Hindlimb muscle (tissue), 1 donor: Measurements from ENCODE around the gene SIN3B. TPM values are rescaled to one million over a fixed set of nuclear protein-coding genes. Genes with fewer than 3 reads are reported as not detected.
"Not testable (repeated sequence)": the region's sequence is repeated elsewhere in the genome, so short reads cannot be mapped to it uniquely, and the experiment has no call there.

Experiments used
- DNase-seq: peaks from one replicate; pipeline ENCODE4 v3.0.0-alpha.2; 2013
- polyA plus RNA-seq: library from polyadenylated mRNA; unstranded; fragments of 120-200 nt; gene quantifications from one replicate; pipeline ENCODE4 v1.2.1, GENCODE V29; 2013; ENCODE audit not compliant: insufficient read length

Gene SIN3B
- polyA plus RNA-seq, 1 donor: 43.5 TPM

DNA sequence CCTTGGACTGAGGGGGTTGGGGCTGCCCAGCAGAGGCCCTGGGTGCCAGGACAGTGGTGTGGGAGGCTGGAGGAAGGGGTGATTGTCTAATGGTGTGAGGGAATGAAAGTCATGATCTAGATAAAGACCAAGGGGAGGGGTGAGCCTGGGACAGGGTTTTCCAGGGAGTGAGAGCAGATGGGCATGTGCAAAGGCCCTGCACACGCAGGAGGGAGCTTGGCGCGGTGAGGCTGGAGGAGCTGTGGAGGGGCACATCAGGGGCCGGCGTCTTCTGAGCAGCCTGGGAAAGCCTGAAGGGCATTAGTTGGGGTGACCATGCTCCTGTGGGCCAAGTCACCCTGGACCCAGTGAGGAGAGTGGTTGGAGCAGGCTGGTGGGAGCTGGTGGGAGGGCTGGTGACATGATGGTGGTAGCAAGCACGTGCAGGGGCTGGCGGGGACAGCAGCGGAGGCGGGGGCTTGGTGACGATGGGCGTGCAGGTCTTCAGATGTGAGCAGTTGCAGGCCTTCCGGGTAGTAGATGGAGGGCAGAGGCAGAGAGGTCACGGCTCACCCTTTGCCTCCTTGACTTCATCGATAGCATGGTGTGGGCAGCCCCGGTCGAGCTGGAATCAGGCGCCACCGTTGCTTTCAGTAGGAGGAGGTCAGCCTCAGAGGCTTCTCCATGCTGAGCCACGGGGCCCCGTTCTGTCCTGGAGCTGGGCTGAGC lies 39.4 kb downstream of the SIN3B start:
- no peak for DNase-seq

DNA sequence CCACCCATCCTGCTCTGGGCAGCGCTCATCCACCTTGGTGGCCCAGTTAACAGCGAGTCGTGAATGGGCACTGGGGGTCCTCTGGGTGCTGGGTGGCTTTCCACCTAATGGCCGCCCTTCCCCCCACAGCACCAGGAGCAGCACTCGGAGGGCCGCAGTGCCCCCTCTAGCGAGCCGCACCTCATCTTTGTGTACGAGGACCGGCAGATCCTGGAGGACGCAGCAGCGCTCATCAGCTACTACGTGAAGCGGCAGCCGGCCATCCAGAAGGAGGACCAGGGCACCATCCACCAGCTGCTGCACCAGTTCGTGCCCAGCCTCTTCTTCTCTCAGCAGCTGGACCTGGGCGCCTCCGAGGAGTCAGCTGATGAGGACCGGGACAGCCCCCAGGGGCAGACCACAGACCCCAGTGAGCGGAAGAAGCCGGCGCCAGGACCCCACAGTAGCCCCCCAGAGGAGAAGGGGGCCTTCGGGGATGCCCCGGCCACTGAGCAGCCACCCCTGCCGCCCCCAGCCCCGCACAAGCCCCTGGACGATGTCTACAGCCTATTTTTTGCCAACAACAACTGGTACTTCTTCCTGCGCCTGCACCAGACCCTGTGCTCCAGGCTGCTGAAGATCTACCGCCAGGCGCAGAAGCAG lies 40.3 kb downstream of the SIN3B start:
- no peak for DNase-seq

DNA sequence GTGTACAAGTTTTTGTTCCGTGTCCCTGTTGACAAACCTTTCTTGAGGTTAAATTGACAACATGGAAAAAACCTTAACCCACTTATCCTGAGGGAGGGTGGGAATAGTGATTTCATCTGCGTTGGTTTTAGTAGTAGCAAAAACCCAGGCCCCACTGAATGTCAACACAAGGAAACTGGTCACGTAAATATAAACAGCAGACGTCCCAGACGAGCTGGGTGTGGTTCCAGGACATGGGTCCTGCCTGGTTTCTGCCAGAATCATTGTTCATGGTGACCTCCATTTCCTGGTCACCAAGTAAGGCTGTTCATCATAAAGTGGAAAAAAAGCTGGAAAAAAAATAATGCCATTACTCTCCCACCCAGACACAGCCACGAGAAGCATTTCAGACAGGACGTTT lies 42.7 kb downstream of the SIN3B start:
- no peak for DNase-seq

DNA sequence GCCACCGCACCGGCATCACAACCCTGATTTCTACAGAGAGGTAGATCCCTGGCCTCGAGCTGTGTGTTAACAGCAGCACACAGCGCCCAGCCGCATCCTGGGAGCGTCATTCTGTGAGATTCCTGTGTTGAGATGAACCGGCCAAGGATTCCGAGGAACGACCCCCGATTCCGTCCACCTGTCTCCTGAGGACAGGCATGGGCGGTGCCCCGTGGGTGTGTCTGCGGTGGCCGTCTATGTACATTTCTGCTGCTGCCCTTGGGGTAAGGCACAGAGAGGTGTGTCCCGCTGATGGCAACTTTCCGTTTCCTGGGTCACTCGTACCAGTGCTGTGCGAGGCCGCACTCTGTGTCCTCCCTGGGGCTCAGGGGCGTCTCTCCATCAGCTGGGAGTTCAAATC lies 43.5 kb downstream of the SIN3B start:
- DNase-seq: no peak

DNA sequence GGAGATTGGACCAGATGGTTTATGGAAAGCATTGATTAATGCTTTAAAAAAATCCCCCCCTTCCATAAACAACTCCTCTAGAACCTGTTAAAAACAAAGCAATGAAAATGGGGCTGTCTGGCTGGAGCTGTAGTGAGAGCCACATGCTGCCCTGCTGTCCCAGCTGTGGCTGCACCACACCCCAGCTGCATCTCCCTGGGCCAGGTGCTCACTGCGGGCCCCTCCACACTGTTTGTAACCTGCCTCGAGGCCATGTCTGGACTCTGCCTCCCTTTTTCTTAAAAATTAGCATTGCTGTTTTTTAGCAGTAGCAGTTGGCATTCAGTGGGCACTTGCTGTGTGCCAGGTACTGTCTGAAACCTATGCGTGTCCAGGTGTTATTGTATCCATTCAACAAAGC lies 44.4 kb downstream of the SIN3B start:
- no peak for DNase-seq

DNA sequence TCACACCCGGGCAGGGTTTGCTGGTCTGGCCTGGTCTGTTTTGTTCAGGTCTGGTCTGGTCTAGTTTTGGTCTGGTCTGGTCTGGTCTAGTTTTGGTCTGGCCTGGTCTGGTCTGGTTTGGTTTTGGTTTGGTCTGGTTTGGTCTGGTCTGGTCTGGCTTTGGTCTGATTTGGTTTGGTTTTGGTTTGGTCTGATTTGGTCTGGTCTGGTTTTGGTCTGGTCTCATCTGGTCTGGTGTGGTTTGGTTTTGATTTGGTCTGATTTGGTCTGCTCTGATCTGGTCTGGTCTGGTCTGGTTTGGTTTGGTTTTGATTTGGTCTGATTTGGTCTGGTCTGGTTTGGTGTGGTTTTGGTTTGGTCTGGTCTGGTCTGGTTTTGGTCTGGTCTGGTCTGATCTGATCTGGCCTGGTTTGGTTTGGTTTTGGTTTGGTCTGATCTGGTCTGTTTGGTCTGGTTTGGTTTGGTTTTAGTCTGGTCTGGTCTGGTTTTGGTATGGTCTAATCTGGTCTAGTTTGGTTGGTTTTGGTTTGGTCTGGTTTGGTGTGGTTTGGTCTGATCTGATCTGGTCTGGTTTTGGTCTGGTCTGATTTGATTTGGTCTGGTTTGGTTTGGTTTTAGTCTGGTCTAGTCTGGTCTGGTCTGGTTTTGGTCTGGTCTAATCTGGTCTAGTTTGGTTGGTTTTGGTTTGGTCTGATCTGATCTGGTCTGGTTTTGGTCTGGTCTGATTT lies 45.2 kb downstream of the SIN3B start:
- no peak for DNase-seq

DNA sequence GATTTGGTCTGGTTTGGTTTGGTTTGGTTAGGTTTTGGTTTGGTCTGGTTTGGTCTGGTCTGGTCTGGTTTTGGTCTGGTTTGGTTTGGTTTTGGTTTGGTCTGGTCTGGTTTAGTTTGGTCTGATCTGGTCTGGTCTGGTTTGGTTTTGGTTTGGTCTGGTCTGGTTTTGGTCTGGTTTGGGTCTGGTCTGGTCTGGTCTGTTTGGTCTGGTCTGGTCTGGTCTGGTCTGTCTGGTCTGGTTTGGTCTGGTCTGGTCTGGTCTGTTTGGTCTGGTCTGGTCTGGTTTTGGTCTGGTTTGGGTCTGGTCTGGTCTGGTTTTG lies 45.7 kb downstream of the SIN3B start:
- DNase-seq: not testable (repeated sequence)

DNA sequence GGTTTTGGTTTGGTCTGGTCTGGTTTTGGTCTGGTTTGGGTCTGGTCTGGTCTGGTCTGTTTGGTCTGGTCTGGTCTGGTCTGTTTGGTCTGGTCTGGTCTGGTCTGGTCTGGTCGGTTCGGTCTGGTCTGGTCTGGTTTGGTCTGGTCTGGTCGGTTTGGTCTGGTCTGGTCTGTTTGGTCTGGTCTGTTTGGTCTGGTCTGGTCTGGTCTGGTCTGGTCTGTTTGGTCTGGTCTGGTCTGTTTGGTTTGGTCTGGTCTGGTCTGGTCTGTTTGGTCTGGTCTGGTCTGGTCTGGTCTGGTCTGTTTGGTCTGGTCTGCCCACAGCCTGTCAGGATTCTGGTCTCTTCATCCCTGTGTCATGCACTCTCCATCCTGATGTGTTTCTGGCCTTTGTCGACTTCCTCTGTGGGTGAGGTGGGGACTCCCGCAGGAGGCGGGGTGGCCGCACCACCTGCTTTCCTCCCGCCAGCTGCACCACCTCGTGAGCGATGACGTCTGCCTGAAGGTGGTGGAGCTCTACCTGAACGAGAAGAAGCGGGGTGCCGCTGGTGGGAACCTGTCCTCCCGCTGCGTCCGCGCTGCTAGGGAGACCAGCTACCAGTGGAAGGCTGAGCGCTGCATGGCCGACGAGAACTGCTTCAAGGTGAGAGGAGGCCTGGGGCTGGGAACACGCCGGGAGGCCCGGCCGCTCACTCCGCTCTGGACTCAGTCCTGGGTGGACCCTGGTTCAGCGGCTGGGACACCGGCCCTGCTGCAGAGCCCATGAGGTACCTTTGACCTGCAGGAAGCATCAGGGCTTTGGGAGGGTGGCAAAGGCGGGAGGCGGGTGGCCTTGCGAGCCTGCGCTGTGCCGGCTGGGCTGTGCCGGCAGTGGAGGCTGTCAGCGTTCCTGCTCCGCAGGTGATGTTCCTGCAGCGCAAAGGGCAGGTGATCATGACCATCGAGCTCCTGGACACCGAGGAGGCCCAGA lies 46.7 kb downstream of the SIN3B start:
- no peak for DNase-seq

DNA sequence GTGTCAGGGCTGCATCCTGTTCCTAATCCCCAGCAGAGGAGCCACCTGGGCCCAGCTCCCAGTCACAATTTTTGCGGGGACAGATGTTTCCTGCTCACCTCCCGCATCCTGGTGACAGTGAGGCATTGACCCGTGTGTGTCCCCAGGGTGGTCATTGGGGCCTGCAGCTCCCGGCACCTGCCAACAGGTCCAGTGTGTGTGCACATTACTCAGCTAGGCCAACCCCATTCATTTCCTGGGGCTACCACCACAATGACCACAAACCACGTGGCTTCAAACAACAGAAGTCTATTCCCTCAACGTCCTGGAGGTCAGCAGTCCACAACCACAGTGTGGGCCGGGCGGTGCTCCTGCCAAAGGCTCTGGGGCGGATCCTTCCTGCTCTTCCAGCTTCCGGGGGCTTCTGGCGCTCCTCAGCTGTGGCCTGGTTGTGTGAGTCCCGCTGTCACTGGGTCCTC lies 47.7 kb downstream of the SIN3B start:
- no peak for DNase-seq

DNA sequence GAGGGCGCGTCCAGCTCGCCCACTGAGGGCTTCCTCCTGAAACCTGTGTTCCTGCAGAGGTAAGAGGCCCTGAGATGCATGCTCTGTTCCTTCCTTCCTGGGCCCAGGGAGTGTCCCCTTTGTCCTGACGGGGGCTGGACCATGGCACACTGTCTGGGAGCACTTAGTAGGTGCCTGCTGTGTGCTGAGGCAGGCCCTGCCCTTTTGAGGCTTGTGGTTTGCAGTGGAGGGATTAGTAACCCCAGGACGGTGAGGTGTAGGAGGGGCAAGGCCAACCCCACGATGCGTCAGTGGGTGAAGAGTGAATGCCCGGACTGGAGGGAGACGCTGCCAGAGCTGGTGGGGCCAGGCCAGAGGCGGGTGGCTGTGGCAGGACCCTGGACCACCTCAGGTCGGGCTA lies 48.4 kb downstream of the SIN3B start:
- no peak for DNase-seq

DNA sequence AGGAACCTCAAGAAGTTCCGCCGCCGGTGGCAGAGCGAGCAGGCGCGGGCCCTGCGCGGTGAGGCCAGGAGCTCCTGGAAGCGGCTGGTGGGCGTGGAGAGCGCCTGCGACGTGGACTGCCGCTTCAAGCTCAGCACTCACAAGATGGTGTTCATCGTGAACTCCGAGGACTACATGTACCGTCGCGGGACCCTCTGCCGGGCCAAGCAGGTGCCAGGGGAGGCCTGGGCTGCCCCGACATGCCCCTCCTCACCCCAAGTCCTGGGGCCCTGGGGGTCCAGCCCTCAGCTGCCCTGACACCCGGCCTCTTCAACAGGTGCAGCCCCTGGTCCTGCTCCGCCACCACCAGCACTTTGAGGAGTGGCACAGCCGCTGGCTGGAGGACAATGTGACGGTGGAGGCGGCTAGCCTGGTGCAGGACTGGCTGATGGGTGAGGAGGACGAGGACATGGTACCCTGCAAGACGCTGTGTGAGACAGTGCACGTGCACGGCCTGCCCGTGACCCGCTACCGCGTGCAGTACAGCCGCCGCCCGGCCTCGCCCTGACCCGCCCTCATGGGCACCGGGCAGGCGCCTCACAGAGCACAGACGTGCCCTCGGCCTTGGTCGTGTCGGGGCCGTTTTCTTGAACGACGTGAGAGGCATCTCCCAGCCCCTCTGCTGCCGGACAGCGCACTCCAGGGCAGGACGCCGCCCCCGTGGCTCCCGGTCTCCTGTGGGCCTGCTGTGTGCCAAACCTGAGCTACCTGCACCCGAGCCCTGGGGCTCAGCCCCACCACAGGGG lies 49.2 kb downstream of the SIN3B start:
- DNase-seq: no peak

DNA sequence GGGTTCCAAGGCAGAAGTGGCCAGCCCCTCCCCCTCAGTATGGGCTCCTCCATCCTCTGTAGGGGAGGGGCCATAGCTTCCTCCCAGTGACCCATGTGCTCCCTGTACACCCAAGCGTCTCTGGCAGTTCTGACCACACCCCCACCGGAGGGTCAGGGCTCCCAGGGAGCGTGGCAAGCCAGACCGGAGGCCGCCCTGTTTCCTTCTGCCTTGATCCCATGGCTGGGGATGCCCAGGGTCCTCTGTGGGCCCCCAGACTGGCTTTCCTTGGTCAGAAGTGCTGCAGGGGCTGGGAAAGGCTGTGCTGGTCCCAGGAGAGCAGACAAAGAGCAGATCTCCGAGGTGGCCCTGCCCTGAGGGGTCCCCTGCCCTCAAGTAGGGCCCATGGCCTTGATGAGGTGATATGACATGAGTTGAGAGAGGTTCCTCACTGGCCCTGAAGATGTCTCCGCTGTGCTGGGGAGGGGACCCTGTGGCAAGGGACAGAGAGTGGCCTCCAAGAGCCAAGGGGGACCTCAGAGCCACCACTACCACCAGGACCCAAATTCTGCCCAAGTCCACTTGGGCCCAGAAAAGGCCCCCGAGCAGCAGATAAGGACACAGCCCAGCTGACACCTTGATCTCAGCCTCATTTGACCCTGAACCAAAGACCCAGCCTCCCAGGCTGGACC lies 51.8 kb downstream of the SIN3B start:
- DNase-seq: no peak

DNA sequence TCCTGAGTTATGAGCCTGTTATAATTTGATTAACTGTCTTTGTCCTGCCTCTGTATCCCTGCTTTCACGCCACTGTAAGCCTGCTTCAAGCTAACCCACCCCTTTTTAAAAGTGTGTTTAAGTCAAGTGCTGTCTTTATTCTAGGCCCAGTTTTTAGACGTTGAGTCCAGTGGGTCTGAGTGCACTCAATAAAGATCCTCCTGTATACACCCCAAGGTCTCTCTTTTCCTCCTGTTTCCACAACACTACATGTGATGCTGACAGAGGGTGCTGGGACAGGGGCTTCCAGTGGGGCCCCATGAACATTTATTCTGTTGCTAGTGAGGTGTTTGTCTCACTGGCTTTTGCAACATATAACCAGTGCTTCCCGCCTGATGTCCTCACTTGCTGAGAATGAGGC lies 52.9 kb downstream of the SIN3B start:
- DNase-seq: no peak

DNA sequence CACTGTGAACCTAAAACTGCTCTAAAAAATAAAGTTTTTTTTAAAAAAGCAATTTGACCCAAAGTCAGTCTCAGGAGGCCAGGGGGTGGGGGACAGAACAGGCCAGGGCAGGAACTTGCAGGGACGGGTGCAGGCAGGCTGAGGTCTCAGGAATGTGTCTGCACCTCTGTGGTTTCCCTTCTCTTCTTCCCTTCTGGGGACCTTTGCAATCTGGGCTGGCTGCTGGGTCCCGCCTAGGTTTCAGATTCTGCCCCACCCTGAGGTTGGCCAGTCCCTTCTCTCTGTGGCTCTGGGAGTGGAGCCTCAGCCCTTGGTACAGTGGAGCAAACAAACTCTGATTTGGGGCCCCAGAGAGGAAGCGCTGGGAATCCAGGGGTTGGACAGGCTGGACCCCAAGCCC lies 54.3 kb downstream of the SIN3B start:
- DNase-seq: no peak

DNA sequence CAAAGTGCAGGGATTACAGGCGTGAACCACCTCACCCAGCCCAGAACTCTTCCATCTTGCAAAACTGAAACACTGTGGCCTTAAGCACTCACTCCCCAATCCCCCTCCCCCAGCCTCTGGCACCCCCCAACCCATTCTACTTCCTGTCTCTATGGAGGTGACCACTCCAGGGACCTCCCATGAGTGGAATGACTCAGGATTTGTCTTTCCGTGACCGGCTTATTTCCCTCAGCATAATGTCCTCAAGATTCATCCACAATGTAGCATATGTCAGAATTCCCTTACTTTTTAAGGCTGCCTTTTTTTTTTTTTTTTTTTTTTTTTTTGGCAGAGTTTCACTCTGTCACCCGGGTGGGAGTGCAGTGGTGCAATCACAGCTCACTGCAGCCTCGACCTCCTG lies 56.0 kb downstream of the SIN3B start:
- no peak for DNase-seq

DNA sequence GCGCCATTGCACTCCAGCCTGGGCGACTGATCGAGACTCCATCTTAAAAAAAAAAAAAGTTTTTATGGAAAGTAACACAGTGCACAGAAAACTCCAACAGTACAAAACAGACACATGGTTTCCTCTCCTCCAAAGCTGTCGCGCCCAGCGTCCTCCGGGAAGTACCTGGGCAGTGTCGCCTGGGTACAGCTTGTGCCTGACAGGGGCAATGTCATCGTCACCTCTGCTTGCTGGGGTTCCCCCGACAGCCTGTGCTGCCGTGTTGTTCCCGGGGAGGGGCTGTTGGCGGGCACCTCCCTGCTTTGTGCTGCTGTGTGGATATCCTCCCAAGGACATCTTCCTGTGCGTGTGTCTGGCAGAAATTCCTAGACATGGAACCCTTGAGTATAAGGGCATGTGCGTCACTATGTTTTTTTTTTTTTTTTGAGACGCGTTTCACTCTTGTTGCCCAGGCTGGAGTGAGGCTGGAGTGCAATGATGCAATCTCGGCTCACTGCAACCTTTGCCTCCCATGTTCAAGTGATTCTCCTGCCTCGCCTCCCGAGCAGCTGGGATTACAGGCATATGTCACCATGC lies 57.2 kb downstream of the SIN3B start:
- no peak for DNase-seq

DNA sequence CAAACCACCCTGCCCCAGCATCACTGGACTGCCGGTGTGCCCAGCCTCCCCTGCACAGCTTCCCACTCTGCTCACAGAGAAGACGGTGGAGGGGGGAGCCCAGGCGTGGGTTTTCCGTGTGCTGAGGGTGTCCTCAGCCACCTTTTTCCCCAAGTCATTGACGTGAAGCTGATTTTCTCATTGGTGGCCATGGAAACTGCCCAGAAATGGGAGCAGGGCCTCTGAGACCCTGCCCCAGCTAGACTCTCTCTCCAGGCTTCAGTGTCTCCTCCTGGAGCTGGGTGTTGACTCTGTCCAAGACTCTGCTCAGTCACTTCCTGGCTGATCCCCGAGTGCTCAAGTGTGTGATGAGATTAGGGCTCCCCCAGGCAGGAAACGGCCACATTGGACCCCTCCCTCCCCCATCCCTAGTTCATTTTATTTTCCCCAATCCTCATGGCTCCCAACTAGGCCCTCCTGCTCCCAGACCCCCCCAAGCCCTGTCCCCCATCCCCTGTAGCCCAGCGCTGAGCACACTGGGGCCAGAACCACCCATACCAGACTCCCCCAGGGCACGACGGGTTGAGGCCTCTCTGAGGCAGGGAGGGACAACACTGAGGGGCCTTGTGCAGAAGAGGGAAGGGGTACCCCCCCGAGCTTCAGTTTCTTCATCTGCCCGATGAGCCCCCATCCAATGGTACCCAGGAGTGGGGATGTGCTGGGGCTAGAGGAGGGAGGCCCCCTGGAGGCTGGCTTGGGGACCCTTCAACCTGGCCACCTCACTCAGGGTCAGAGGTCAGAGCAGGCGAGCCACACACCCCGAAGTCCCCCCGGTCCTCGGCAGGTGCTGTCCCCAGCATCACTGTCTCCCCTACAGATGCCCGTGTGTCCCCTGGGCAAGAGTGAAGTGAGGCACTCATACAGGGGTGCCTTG lies 58.4 kb downstream of the SIN3B start:
- DNase-seq: no peak

DNA sequence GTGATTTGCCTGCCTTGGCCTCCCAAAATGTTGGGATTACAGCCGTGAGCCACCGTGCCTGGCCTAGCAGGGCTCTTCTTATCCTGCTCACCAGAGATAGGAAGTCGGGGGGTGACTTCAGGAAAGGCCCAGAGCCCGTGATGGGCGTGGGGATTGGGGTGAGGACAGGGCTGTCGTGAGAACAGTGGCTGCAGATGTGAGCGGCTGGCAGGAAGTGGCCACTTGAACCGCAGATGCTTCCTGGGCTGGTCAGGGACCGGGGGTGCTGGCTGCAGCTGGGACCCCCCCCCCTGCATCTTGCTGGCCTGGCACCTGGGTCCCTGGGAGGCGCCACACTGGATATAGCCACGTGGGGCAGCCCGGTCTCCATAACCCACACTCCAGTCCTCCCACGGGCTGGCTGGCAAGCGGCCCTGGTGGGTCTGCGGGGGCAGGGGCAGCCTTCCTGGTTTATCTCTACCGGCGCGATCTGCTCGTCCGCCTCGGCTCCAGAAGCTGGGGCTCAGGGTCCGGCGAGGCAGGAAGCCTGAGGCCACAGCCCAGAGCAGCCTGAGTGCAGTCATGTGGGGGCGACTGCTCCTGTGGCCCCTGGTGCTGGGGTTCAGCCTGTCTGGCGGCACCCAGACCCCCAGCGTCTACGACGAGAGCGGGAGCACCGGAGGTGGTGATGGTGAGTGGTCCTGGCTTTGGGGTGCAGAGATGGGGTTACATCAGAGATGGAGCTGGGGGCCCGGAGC lies 59.6 kb downstream of the SIN3B start, which contains the start of gene F2RL3:
Gene F2RL3, plus strand, starts transcription at position 371 of the 737 bp plus-strand sequence. Its CDS starts 191 bp downstream, at position 562.
- peak; percentile 31 for DNase-seq

DNA sequence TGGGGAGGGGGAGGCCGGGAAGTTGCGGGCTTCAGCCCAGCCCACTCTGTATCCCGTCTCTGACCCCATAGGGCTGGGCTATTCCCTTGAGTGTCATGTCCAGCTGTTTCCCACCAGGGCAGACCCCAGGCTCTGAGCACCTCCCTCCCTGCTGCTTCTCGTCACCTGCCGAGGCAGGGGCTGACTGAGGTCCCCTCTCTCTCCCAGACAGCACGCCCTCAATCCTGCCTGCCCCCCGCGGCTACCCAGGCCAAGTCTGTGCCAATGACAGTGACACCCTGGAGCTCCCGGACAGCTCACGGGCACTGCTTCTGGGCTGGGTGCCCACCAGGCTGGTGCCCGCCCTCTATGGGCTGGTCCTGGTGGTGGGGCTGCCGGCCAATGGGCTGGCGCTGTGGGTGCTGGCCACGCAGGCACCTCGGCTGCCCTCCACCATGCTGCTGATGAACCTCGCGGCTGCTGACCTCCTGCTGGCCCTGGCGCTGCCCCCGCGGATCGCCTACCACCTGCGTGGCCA lies 60.2 kb downstream of the SIN3B start:
- DNase-seq: no peak
